Measurements from ENCODE around the gene A4GALT. TPM values are rescaled to one million over a fixed set of nuclear protein-coding genes. Genes with fewer than 3 reads are reported as not detected.
A peak's percentile ranks its signal among the peaks of the same experiment; 100 is the strongest.

Gene A4GALT
- total RNA-seq, 1 donor from 2014 or later = 2.6 TPM

DNA sequence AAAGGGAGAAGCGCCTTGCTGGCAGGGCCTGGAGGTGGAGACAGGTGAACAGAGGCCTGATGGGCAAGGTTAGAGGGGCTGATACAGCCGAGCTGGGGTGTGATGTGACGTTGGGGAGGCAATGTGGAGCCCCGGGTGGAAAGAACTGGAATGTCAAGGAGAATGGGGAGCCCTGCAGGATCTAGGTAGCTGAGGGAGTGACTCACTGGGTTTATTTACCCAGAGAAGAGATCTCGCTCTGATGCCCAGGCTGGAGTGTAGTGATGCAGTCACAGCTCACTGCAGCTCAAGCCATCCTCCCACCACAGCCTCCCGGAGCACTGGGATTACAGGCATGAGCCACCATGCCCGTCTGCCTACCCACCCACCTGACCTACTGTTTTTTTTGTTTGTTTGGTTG, 69.5 kb downstream of the A4GALT start:
- peak overlapping the region; percentile 74 for H3K4me3 Mint-ChIP-seq
- Histone ChIP-seq H4K20me1 (ENCODE audit: low read depth) (peaks cover 26% of the 10 kb centered on the region), H3K4me2 (no peak overlapping the region), H3K9ac (no peak overlapping the region), H3F3A (ENCODE audit: low read depth) (peaks cover 15% of the 10 kb centered on the region), H3K36me3 (no peaks in the 10 kb centered on the region), H2AFZ (replicated peaks) (no peak overlapping the region), H3K9me3 (ENCODE audit: low read depth) (no peaks in the 10 kb centered on the region), H3K27me3 (no peaks in the 10 kb centered on the region), H3K4me3 (no peak overlapping the region), H3K27ac (no peak overlapping the region), H3K4me1 (peaks cover 5% of the 10 kb centered on the region), H3K79me2 (ENCODE audit: low read depth) (peaks cover 26% of the 10 kb centered on the region)
- H3K36me3 Mint-ChIP-seq = no peaks in the 10 kb centered on the region
- H3K9me3 Mint-ChIP-seq = no peaks in the 10 kb centered on the region
- H3K4me1 Mint-ChIP-seq = peaks cover 13% of the 10 kb centered on the region
- H3K27ac Mint-ChIP-seq = peak overlapping the region; percentile 6
- DNase-seq (ENCODE audit: low spot score) = no peak
- H3K27me3 Mint-ChIP-seq (ENCODE audit: insufficient read depth, low read depth) = peaks cover 4% of the 10 kb centered on the region
- TF ChIP-seq, protein P1, sequence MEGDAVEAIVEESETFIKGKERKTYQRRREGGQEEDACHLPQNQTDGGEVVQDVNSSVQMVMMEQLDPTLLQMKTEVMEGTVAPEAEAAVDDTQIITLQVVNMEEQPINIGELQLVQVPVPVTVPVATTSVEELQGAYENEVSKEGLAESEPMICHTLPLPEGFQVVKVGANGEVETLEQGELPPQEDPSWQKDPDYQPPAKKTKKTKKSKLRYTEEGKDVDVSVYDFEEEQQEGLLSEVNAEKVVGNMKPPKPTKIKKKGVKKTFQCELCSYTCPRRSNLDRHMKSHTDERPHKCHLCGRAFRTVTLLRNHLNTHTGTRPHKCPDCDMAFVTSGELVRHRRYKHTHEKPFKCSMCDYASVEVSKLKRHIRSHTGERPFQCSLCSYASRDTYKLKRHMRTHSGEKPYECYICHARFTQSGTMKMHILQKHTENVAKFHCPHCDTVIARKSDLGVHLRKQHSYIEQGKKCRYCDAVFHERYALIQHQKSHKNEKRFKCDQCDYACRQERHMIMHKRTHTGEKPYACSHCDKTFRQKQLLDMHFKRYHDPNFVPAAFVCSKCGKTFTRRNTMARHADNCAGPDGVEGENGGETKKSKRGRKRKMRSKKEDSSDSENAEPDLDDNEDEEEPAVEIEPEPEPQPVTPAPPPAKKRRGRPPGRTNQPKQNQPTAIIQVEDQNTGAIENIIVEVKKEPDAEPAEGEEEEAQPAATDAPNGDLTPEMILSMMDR (IDR thresholded peaks at IDR 0.05) = no peak
- TF ChIP-seq EZH2phosphoT487 (IDR thresholded peaks at IDR 0.05) = no peak
- TF ChIP-seq EZH2 (IDR thresholded peaks at IDR 0.05) = no peak

DNA sequence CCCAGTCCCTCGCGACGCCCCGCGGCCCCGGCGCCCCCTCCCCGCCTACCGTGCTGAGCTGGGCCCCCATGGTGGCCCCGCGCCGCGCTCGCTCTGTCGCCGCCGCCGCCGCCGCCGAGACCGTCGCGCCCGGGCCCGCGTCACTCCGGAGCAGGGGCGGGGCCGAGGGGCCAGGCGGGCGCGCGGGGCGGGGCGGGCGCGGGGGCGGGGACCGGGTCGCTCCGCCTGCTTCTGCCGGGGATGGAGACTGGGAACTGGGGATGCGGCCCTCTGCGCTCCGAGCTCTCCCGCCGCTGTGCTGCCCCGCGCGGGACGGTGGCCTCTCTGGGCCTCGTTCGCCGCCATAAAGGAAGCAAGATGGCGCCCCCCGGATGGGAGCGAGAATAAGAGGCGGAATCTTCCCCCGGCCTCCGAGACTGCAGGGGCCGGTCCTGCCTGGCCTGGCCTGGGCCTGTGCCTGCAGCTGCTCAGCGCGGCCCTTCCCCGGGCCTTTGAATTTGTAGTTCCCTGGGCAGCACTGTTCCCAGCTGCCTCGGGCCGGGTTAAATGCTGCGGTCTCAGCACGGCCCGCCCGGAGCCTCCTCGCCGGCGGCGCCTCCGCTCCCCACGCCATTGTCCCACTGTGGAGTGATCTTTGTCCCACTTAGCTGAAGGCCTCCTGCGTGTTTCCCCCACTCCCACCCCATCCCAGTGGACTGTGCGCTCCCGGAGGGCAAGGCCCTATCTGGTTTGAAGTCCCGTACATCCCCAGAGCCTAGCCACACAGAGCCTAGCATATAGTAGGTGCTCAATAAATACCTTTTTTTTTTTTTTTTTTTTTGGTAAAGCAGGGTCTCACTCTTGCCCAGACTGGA, 71.2 kb downstream of the A4GALT start, which contains the start of gene CYB5R3:
Gene CYB5R3, minus strand, starts transcription at position 147 of the 854 bp plus-strand sequence. Its CDS starts 77 bp downstream, at position 70.
- Histone ChIP-seq H3K4me2 (peak within 1 kb of the TSS; percentile 93), H3F3A (ENCODE audit: low read depth) (peaks cover 11% of the 10 kb centered on the region), H3K27ac (no peak within 1 kb of the TSS), H3K9ac (peak within 1 kb of the TSS; percentile 92), H3K79me2 (ENCODE audit: low read depth) (peaks cover 41% of the 10 kb centered on the region), H3K4me3 (peak within 1 kb of the TSS; percentile 98), H2AFZ (replicated peaks) (peak within 1 kb of the TSS; percentile 67), H3K4me1 (peaks cover 5% of the 10 kb centered on the region), H3K9me3 (ENCODE audit: low read depth) (no peaks in the 10 kb centered on the region), H4K20me1 (ENCODE audit: low read depth) (peaks cover 41% of the 10 kb centered on the region), H3K27me3 (no peaks in the 10 kb centered on the region), H3K36me3 (no peaks in the 10 kb centered on the region)
- peak; percentile 93 for DNase-seq (ENCODE audit: low spot score)
- TF ChIP-seq EZH2phosphoT487 (IDR thresholded peaks at IDR 0.05) (no peak), EZH2 (IDR thresholded peaks at IDR 0.05) (no peak)
- TF ChIP-seq, protein P1 (IDR thresholded peaks at IDR 0.05) = no peak
- peak within 1 kb of the TSS; percentile 87 for H3K27ac Mint-ChIP-seq
- peak within 1 kb of the TSS; percentile 98 for H3K4me3 Mint-ChIP-seq
- H3K36me3 Mint-ChIP-seq = no peaks in the 10 kb centered on the region
- no peaks in the 10 kb centered on the region for H3K9me3 Mint-ChIP-seq
- peaks cover 18% of the 10 kb centered on the region for H3K4me1 Mint-ChIP-seq
- H3K27me3 Mint-ChIP-seq (ENCODE audit: insufficient read depth, low read depth) = peaks cover 4% of the 10 kb centered on the region

DNA sequence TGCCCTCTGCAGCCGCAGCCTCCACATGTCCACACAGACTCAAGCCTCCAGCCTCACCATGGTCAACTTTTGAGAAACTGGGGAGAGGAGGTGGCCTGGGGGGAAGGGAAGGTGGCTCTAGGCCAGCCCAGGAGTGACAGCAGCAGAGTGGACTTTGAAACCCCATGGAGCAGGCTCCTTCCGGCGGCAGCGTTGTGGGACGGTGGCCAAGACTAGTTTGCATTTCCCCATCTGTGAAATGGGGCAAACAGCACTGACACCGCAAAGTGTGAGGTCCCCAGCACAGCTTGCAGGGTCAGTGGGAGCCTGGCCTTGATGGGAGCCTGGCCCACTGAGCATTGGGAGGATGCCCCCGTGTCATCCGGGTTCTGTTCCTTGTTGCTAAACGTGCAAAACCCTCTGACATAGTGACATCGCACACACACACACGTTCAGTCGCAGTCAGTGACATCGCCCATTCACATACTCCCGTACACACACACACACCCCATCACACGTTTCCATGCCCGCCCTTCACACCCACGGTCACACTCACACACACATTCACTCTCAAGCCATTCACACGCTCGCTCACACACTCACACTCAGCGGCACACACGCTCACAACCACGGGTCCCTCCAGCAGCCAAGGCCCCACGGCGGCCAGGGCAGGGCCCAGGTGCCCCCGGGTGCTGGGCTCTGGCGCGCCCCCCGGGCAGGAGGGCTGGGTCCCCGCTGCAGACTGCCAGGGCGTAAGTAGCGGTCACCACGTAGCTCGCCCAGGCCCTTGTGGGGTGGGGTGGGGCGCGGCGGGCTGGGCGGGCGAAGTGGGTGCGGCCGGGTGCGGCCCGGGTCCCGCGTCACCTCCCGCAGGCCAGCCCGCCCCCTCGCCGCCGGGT, 72.1 kb downstream of the A4GALT start:
- no peaks in the 10 kb centered on the region for H3K27me3 ChIP-seq
- peak overlapping the region; percentile 93 for H3K4me2 ChIP-seq
- H3K4me3 Mint-ChIP-seq = peak overlapping the region; percentile 98
- peaks cover 50% of the 10 kb centered on the region for H4K20me1 ChIP-seq (ENCODE audit: low read depth)
- peak overlapping the region; percentile 98 for H3K4me3 ChIP-seq
- no peak for DNase-seq (ENCODE audit: low spot score)
- peak overlapping the region; percentile 52 for H2AFZ ChIP-seq (replicated peaks)
- H3K36me3 Mint-ChIP-seq = no peaks in the 10 kb centered on the region
- H3K79me2 ChIP-seq (ENCODE audit: low read depth) = peaks cover 48% of the 10 kb centered on the region
- peaks cover 16% of the 10 kb centered on the region for H3K4me1 Mint-ChIP-seq
- H3K9me3 ChIP-seq (ENCODE audit: low read depth) = no peaks in the 10 kb centered on the region
- peaks cover 3% of the 10 kb centered on the region for H3F3A ChIP-seq (ENCODE audit: low read depth)
- H3K27ac ChIP-seq = no peak overlapping the region
- TF ChIP-seq, protein P1 (IDR thresholded peaks at IDR 0.05) = no peak
- TF ChIP-seq EZH2phosphoT487 (IDR thresholded peaks at IDR 0.05) = no peak
- TF ChIP-seq EZH2 (IDR thresholded peaks at IDR 0.05) = no peak
- no peaks in the 10 kb centered on the region for H3K36me3 ChIP-seq
- H3K4me1 ChIP-seq = peaks cover 8% of the 10 kb centered on the region
- H3K9ac ChIP-seq = peak overlapping the region; percentile 92
- peak overlapping the region; percentile 86 for H3K27ac Mint-ChIP-seq
- H3K27me3 Mint-ChIP-seq (ENCODE audit: insufficient read depth, low read depth) = peaks cover 2% of the 10 kb centered on the region
- no peaks in the 10 kb centered on the region for H3K9me3 Mint-ChIP-seq
